Activated CD4-positive, alpha-beta memory T cell treated with anti-CD3 and anti-CD28 coated beads for 36 hours (primary cell): Measurements from ENCODE around the gene CFLAR. TPM values are rescaled to one million over a fixed set of nuclear protein-coding genes. Genes with fewer than 3 reads are reported as not detected.
"Not testable (repeated sequence)": the region's sequence is repeated elsewhere in the genome, so short reads cannot be mapped to it uniquely, and the experiment has no call there.

ENCODE experiments used
- CTCF ChIA-PET: fragments of 350-600 bp; sonication (Branson Sonifier 250); formaldehyde crosslinking; loops from one replicate; lab custom pipeline; 2021; ENCODE audit warnings: antibody characterized with exemption, inconsistent platforms; lab: Charles Lee
- POLR2A ChIA-PET: fragments of 350-600 bp; sonication (Branson Sonifier 250); formaldehyde crosslinking; loops from one replicate; lab custom pipeline; 2021; ENCODE audit warnings: antibody characterized with exemption; lab: Charles Lee
- DNase-seq: peaks from one replicate; pipeline ENCODE4 v3.0.0-alpha.2; 2020
- H3K27ac Mint-ChIP-seq: one replicate; pipeline ENCODE4 v1.8.0; 2021; ENCODE audit warnings: mixed read lengths
- H3K27me3 Mint-ChIP-seq: one replicate; pipeline ENCODE4 v1.8.0; 2021; ENCODE audit warnings: mixed read lengths
- H3K36me3 Mint-ChIP-seq: one replicate; pipeline ENCODE4 v1.8.0; 2021; ENCODE audit warnings: mixed read lengths
- H3K4me1 Mint-ChIP-seq: one replicate; pipeline ENCODE4 v1.8.0; 2021; ENCODE audit warnings: low read depth, mixed read lengths
- H3K4me3 Mint-ChIP-seq: one replicate; pipeline ENCODE4 v1.8.0; 2021; ENCODE audit warnings: mild to moderate bottlenecking, mixed read lengths
- H3K9me3 Mint-ChIP-seq: one replicate; pipeline ENCODE4 v1.8.0; 2021; ENCODE audit warnings: mixed read lengths
- intact Hi-C: fragments of 100-400 bp; cut with micrococcal nuclease; formaldehyde crosslinking; loops from one replicate; pipeline ENCODE4 v1.15.1; 2023
- total RNA-seq, 2 experiments: library from RNA; stranded (reverse); gene quantifications; one replicate each; pipeline ENCODE4 v1.2.3, GENCODE V29; 2021

CFLAR gene
- total RNA-seq, 2 experiments from 2014 or later = 325 to 343 TPM

GRCh38 chr2:201182650-201183364, 66.8 kb downstream of the CFLAR start, which contains the start of gene CASP10:
Gene CASP10 (plus strand): TSS chr2:201183141. CDS start chr2:201185778, 2,637 bp downstream.
- Mint-ChIP-seq H3K4me3 (peak within 1 kb of the TSS; percentile 85), H3K27me3 (no peaks in the 10 kb centered on the region), H3K27ac (peak within 1 kb of the TSS; percentile 90), H3K9me3 (no peaks in the 10 kb centered on the region), H3K36me3 (peaks cover 14% of the 10 kb centered on the region), H3K4me1 (peaks cover 58% of the 10 kb centered on the region)
- POLR2A ChIA-PET = interaction anchor here (0.7 to 3.0 kb wide), 16 partner anchors 9 to 470 kb away, joined by 3 to 47 read pairs (median 4); partner anchors contain the start of genes CFLAR, CLK1, NIF3L1 and PPIL3
- no peak for DNase-seq
- CTCF ChIA-PET = interaction anchor here (0.6 to 5.8 kb wide), 32 partner anchors 12 to 982 kb away, joined by 3 to 215 read pairs (median 4); partner anchors contain the start of genes CASP8, CFLAR, NIF3L1 and ORC2
- intact Hi-C loops = loop anchor here (1.0 to 5.0 kb wide), 7 partner anchors 49 to 368 kb away; partner anchors contain the start of gene CFLAR

- peaks cover 1% of the 10 kb centered on the region for H3K9me3 Mint-ChIP-seq
- no peaks in the 10 kb centered on the region for H3K27me3 Mint-ChIP-seq
- peak overlapping the region; percentile 85 for H3K4me3 Mint-ChIP-seq
- H3K27ac Mint-ChIP-seq = peak overlapping the region; percentile 90
- POLR2A ChIA-PET = interaction anchor here (0.6 to 3.0 kb wide), 15 partner anchors 9 to 583 kb away, joined by 3 to 47 read pairs (median 4); partner anchors contain the start of genes CFLAR, CLK1, NIF3L1 and PPIL3
- intact Hi-C loops = loop anchor here (1.0 to 5.0 kb wide), 7 partner anchors 49 to 369 kb away; partner anchors contain the start of gene CFLAR
- H3K36me3 Mint-ChIP-seq = peaks cover 16% of the 10 kb centered on the region
- CTCF ChIA-PET = interaction anchor here (0.6 to 5.8 kb wide), 26 partner anchors 11 to 981 kb away, joined by 3 to 215 read pairs (median 4); partner anchors contain the start of genes CASP8, CFLAR, NIF3L1 and ORC2
- DNase-seq = no peak
- peaks cover 62% of the 10 kb centered on the region for H3K4me1 Mint-ChIP-seq
Measured at GRCh38 chr2:201183365-201183727, 67.4 kb downstream of the CFLAR start.

GRCh38 chr2:201183835-201184234, 67.9 kb downstream of the CFLAR start:
- Mint-ChIP-seq H3K4me1 (peaks cover 65% of the 10 kb centered on the region), H3K4me3 (peak overlapping the region; percentile 85)
- POLR2A ChIA-PET = interaction anchor here (0.6 to 3.0 kb wide), 9 partner anchors 49 to 582 kb away, joined by 3 to 47 read pairs (median 3); partner anchors contain the start of genes CFLAR, NIF3L1 and PPIL3

GRCh38 chr2:201184248-201184647, 68.3 kb downstream of the CFLAR start:
- peak; percentile 29 for DNase-seq
- not testable (repeated sequence) for H3K9me3 Mint-ChIP-seq, H3K27me3 Mint-ChIP-seq
- intact Hi-C loops = loop anchor here (1.0 to 5.0 kb wide), 2 partner anchors 10 to 263 kb away; no protein-coding TSS in a partner anchor
- Mint-ChIP-seq H3K4me1 (peaks cover 65% of the 10 kb centered on the region), H3K27ac (peak overlapping the region; percentile 89), H3K4me3 (peak overlapping the region; percentile 85), H3K36me3 (peaks cover 23% of the 10 kb centered on the region)
- CTCF ChIA-PET = interaction anchor here (1.9 to 5.8 kb wide), 5 partner anchors 10 to 221 kb away, joined by 10 to 215 read pairs (median 15); partner anchors contain the start of gene ORC2
- POLR2A ChIA-PET = interaction anchor here (1.7 to 3.0 kb wide), 3 partner anchors 49 to 295 kb away, joined by 3 to 47 read pairs (median 10); partner anchors contain the start of genes NIF3L1 and PPIL3

More at GRCh38 chr2:201183835-201184234, 67.9 kb downstream of the CFLAR start:
- not testable (repeated sequence) for H3K9me3 Mint-ChIP-seq, H3K27me3 Mint-ChIP-seq
- intact Hi-C loops = loop anchor here (1.0 to 5.0 kb wide), 8 partner anchors 10 to 369 kb away; partner anchors contain the start of gene CFLAR
- CTCF ChIA-PET = interaction anchor here (1.0 to 5.8 kb wide), 11 partner anchors 11 to 264 kb away, joined by 3 to 215 read pairs (median 10); partner anchors contain the start of genes CFLAR and ORC2
- Mint-ChIP-seq H3K27ac (peak overlapping the region; percentile 89), H3K36me3 (peaks cover 19% of the 10 kb centered on the region)
- peak; percentile 32 for DNase-seq

GRCh38 chr2:201185863-201186262, 69.9 kb downstream of the CFLAR start:
- intact Hi-C loops = loop anchor here (5.0 kb wide), 1 partner anchor 456 kb away; the partner anchor contains the start of gene TMEM237
- H3K9me3 Mint-ChIP-seq = peaks cover 3% of the 10 kb centered on the region
- H3K27me3 Mint-ChIP-seq = no peaks in the 10 kb centered on the region
- CTCF ChIA-PET = interaction anchor here (0.7 to 3.4 kb wide), 4 partner anchors 8 to 47 kb away, joined by 3 to 29 read pairs (median 6); no protein-coding TSS in a partner anchor
- no peak for DNase-seq
- peaks cover 61% of the 10 kb centered on the region for H3K4me1 Mint-ChIP-seq
- peak overlapping the region; percentile 85 for H3K4me3 Mint-ChIP-seq
- peak overlapping the region; percentile 89 for H3K27ac Mint-ChIP-seq
- peaks cover 28% of the 10 kb centered on the region for H3K36me3 Mint-ChIP-seq
- POLR2A ChIA-PET = interaction anchor here (1.0 to 1.4 kb wide), 2 partner anchors 47 to 296 kb away, joined by 4 to 7 read pairs; partner anchors contain the start of gene NIF3L1

GRCh38 chr2:201186982-201187381, 71.0 kb downstream of the CFLAR start:
- no peak overlapping the region for H3K27ac Mint-ChIP-seq
- H3K27me3 Mint-ChIP-seq = no peaks in the 10 kb centered on the region
- intact Hi-C loops = loop anchor here (5.0 kb wide), 1 partner anchor 455 kb away; the partner anchor contains the start of gene TMEM237
- H3K4me3 Mint-ChIP-seq = no peak overlapping the region
- peaks cover 31% of the 10 kb centered on the region for H3K36me3 Mint-ChIP-seq
- CTCF ChIA-PET = interaction anchor here (0.7 to 3.4 kb wide), 2 partner anchors 46 to 249 kb away, joined by 3 to 29 read pairs; no protein-coding TSS in a partner anchor
- peaks cover 3% of the 10 kb centered on the region for H3K9me3 Mint-ChIP-seq
- POLR2A ChIA-PET = no interaction called here
- DNase-seq = no peak
- H3K4me1 Mint-ChIP-seq = peaks cover 70% of the 10 kb centered on the region

- H3K9me3 Mint-ChIP-seq = peaks cover 3% of the 10 kb centered on the region
- ChIA-PET POLR2A (no interaction called here), CTCF (interaction anchor here (0.9 to 3.4 kb wide), 2 partner anchors 11 to 44 kb away, joined by 3 to 29 read pairs; no protein-coding TSS in a partner anchor)
- DNase-seq = no peak
- no peak overlapping the region for H3K27ac Mint-ChIP-seq
- H3K27me3 Mint-ChIP-seq = no peaks in the 10 kb centered on the region
- no peak overlapping the region for H3K4me3 Mint-ChIP-seq
- peaks cover 36% of the 10 kb centered on the region for H3K36me3 Mint-ChIP-seq
- intact Hi-C loops = loop anchor here (5.0 kb wide), 1 partner anchor 454 kb away; the partner anchor contains the start of gene TMEM237
- peaks cover 74% of the 10 kb centered on the region for H3K4me1 Mint-ChIP-seq
Measured at GRCh38 chr2:201188449-201188848, 72.5 kb downstream of the CFLAR start.

- H3K4me1 Mint-ChIP-seq = peaks cover 69% of the 10 kb centered on the region
- CTCF ChIA-PET = interaction anchor here (1.4 to 3.1 kb wide), 2 partner anchors 14 to 41 kb away, joined by 7 to 36 read pairs; no protein-coding TSS in a partner anchor
Measured at GRCh38 chr2:201191132-201191875, 75.3 kb downstream of the CFLAR start.

GRCh38 chr2:201194097-201194496, 78.1 kb downstream of the CFLAR start:
- ChIA-PET POLR2A (interaction anchor here (0.6 kb wide), 1 partner anchor 230 kb away, joined by 4 read pairs; no protein-coding TSS in a partner anchor), CTCF (interaction anchor here (0.8 to 5.3 kb wide), 8 partner anchors 8 to 249 kb away, joined by 3 to 43 read pairs (median 6); partner anchors contain the start of gene CASP10)
- peak overlapping the region; percentile 33 for H3K27ac Mint-ChIP-seq
- peaks cover 39% of the 10 kb centered on the region for H3K36me3 Mint-ChIP-seq
- intact Hi-C loops = loop anchor here (1.0 kb wide), 3 partner anchors 10 to 38 kb away; no protein-coding TSS in a partner anchor
- peaks cover 53% of the 10 kb centered on the region for H3K4me1 Mint-ChIP-seq
- H3K9me3 Mint-ChIP-seq = no peaks in the 10 kb centered on the region
- H3K4me3 Mint-ChIP-seq = no peak overlapping the region
- no peaks in the 10 kb centered on the region for H3K27me3 Mint-ChIP-seq
- DNase-seq = no peak

More at GRCh38 chr2:201191132-201191875, 75.3 kb downstream of the CFLAR start:
- Mint-ChIP-seq H3K36me3 (peaks cover 48% of the 10 kb centered on the region), H3K27me3 (no peaks in the 10 kb centered on the region), H3K9me3 (peaks cover 3% of the 10 kb centered on the region), H3K4me3 (no peak overlapping the region), H3K27ac (peak overlapping the region; percentile 19)
- POLR2A ChIA-PET = interaction anchor here (1.5 kb wide), 1 partner anchor 41 kb away, joined by 5 read pairs; no protein-coding TSS in a partner anchor
- DNase-seq = no peak
- intact Hi-C loops = no loop called here

GRCh38 chr2:201195331-201195730, 79.4 kb downstream of the CFLAR start:
- intact Hi-C loops = no loop called here
- no peak for DNase-seq
- CTCF ChIA-PET = interaction anchor here (1.5 to 5.3 kb wide), 5 partner anchors 10 to 37 kb away, joined by 5 to 43 read pairs (median 11); partner anchors contain the start of gene CASP10
- Mint-ChIP-seq H3K36me3 (peaks cover 34% of the 10 kb centered on the region), H3K27me3 (no peaks in the 10 kb centered on the region), H3K4me3 (no peak overlapping the region), H3K4me1 (peaks cover 52% of the 10 kb centered on the region), H3K27ac (no peak overlapping the region), H3K9me3 (no peaks in the 10 kb centered on the region)
- POLR2A ChIA-PET = interaction anchor here (0.5 kb wide), 1 partner anchor 329 kb away, joined by 5 read pairs; no protein-coding TSS in a partner anchor
